Measurements from ENCODE around the gene SOSTDC1.

DNA sequence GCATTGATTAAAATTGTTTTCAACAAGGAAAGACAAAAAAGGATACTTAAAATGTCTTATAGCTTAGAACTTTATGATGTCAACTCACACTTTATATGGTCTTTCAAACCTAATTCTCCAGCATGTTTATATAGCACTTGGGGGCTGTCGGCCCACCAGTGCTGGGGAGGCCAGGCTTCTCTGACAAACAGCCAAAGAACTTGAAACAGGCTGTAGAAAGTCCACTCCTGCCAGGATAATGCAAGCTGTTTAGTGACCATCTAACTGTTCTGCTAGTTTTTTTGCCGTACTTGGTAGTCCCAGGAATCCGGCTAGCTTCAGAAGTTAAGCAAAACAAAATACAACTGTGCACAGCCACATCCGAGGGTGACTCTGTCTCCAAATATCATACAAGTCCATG, 13.6 kb upstream of the SOSTDC1 start:
- TF ChIP-seq, protein P1, sequence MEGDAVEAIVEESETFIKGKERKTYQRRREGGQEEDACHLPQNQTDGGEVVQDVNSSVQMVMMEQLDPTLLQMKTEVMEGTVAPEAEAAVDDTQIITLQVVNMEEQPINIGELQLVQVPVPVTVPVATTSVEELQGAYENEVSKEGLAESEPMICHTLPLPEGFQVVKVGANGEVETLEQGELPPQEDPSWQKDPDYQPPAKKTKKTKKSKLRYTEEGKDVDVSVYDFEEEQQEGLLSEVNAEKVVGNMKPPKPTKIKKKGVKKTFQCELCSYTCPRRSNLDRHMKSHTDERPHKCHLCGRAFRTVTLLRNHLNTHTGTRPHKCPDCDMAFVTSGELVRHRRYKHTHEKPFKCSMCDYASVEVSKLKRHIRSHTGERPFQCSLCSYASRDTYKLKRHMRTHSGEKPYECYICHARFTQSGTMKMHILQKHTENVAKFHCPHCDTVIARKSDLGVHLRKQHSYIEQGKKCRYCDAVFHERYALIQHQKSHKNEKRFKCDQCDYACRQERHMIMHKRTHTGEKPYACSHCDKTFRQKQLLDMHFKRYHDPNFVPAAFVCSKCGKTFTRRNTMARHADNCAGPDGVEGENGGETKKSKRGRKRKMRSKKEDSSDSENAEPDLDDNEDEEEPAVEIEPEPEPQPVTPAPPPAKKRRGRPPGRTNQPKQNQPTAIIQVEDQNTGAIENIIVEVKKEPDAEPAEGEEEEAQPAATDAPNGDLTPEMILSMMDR (IDR thresholded peaks at IDR 0.05): no peak
- no peak for TF ChIP-seq POLR2A (IDR thresholded peaks at IDR 0.05)

Data from transverse colon (tissue), 3 donors.